Ishikawa (cell line): ENCODE data around the gene PMEPA1.

Experiments
- CREB1 ChIP-seq: IDR thresholded peaks from 2 replicates; pipeline ENCODE4 v1.6.1; 2012; ENCODE audit warnings: low read depth
- EGR1 ChIP-seq: IDR thresholded peaks from 2 replicates; pipeline ENCODE4 v1.6.1; 2012
- EP300 ChIP-seq: IDR thresholded peaks from 2 replicates; pipeline ENCODE4 v1.6.1; 2012; ENCODE audit warnings: borderline replicate concordance
- RAD21 ChIP-seq: IDR thresholded peaks from 2 replicates; pipeline ENCODE4 v1.6.1; 2012; ENCODE audit warnings: low read depth
- TAF1 ChIP-seq: IDR thresholded peaks from 2 replicates; pipeline ENCODE4 v1.6.1; 2012; ENCODE audit warnings: low read depth, mild to moderate bottlenecking
- TEAD4 ChIP-seq: IDR thresholded peaks from 2 replicates; pipeline ENCODE4 v1.6.1; 2012
- USF1 ChIP-seq: IDR thresholded peaks from 2 replicates; pipeline ENCODE4 v1.6.1; 2012
- YY1 ChIP-seq: IDR thresholded peaks from 2 replicates; pipeline ENCODE4 v1.6.1; 2012; ENCODE audit warnings: low read depth
- ZBTB7A ChIP-seq: IDR thresholded peaks from 2 replicates; pipeline ENCODE4 v1.6.1; 2012; ENCODE audit warnings: low read depth
- TF ChIP-seq, protein P1 (sequence below): IDR thresholded peaks from 2 replicates; pipeline ENCODE4 v1.6.1; 2012; ENCODE audit warnings: low read depth, mild to moderate bottlenecking
- TF ChIP-seq, protein P2 (sequence below): IDR thresholded peaks from 2 replicates; pipeline ENCODE4 v1.6.1; 2012

GRCh38 chr20:57714409-57715267 lies 4.8 kb upstream of the PMEPA1 start:
- no peak for TF ChIP-seq USF1
- TF ChIP-seq EP300 = 0 out of 2 replicates have a peak, but pooled peaks have one; percentile 17
- TF ChIP-seq ZBTB7A = no peak
- TF ChIP-seq RAD21 = no peak
- TF ChIP-seq TAF1 = no peak
- TF ChIP-seq, protein P1, sequence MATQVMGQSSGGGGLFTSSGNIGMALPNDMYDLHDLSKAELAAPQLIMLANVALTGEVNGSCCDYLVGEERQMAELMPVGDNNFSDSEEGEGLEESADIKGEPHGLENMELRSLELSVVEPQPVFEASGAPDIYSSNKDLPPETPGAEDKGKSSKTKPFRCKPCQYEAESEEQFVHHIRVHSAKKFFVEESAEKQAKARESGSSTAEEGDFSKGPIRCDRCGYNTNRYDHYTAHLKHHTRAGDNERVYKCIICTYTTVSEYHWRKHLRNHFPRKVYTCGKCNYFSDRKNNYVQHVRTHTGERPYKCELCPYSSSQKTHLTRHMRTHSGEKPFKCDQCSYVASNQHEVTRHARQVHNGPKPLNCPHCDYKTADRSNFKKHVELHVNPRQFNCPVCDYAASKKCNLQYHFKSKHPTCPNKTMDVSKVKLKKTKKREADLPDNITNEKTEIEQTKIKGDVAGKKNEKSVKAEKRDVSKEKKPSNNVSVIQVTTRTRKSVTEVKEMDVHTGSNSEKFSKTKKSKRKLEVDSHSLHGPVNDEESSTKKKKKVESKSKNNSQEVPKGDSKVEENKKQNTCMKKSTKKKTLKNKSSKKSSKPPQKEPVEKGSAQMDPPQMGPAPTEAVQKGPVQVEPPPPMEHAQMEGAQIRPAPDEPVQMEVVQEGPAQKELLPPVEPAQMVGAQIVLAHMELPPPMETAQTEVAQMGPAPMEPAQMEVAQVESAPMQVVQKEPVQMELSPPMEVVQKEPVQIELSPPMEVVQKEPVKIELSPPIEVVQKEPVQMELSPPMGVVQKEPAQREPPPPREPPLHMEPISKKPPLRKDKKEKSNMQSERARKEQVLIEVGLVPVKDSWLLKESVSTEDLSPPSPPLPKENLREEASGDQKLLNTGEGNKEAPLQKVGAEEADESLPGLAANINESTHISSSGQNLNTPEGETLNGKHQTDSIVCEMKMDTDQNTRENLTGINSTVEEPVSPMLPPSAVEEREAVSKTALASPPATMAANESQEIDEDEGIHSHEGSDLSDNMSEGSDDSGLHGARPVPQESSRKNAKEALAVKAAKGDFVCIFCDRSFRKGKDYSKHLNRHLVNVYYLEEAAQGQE = no peak
- TF ChIP-seq TEAD4 = peak; percentile 63
- TF ChIP-seq EGR1 = no peak
- TF ChIP-seq CREB1 = no peak
- TF ChIP-seq, protein P2, sequence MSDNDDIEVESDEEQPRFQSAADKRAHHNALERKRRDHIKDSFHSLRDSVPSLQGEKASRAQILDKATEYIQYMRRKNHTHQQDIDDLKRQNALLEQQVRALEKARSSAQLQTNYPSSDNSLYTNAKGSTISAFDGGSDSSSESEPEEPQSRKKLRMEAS = no peak; the same call in 1 of the 2 replicates
- TF ChIP-seq YY1 = no peak
